ENCODE measurements around the gene CCDC69. TPM values are rescaled to one million over a fixed set of nuclear protein-coding genes. Genes with fewer than 3 reads are reported as not detected.

Gene CCDC69
- total RNA-seq, 1 donor from 2014 or later = 101 TPM

GRCh38 chr5:151227918-151228447 is 4.1 kb upstream of the CCDC69 start:
- Histone ChIP-seq H3K27ac (no peak overlapping the region), H3K4me3 (no peak overlapping the region), H3K9me3 (no peaks in the 10 kb centered on the region), H3K27me3 (no peaks in the 10 kb centered on the region), H3K4me1 (peaks cover under 1 to 7% of the 10 kb centered on the region in 2 donors), H3K36me3 (no peaks in the 10 kb centered on the region)
- no peak for DNase-seq (ENCODE audit: low spot score in 2 of 2)
- intact Hi-C loops (cut with DNase I) = no loop called here
- TF ChIP-seq CTCF (IDR thresholded peaks at IDR 0.05) = no peak

- DNase-seq (ENCODE audit: low spot score in 2 of 2) = no peak
- no peak overlapping the region for H3K27ac ChIP-seq
- no peak overlapping the region for H3K4me3 ChIP-seq
- intact Hi-C loops (cut with DNase I) = no loop called here
- peaks cover 13 to 17% of the 10 kb centered on the region in 2 donors for H3K4me1 ChIP-seq
- H3K36me3 ChIP-seq = no peaks in the 10 kb centered on the region
- no peaks in the 10 kb centered on the region for H3K9me3 ChIP-seq
- no peak for TF ChIP-seq CTCF (IDR thresholded peaks at IDR 0.05)
- no peaks in the 10 kb centered on the region for H3K27me3 ChIP-seq
Measured at GRCh38 chr5:151225475-151225874, 1.6 kb upstream of the CCDC69 start.

GRCh38 chr5:151225071-151225470 is 1.2 kb upstream of the CCDC69 start:
- TF ChIP-seq CTCF (IDR thresholded peaks at IDR 0.05) = no peak
- no peak for DNase-seq (ENCODE audit: low spot score in 2 of 2)

GRCh38 chr5:151224372-151224771 is 480 bp upstream of the CCDC69 start:
- no peak for TF ChIP-seq CTCF (IDR thresholded peaks at IDR 0.05)
- Histone ChIP-seq H3K4me3 (peak overlapping the region; percentile 71 to 73), H3K27me3 (no peaks in the 10 kb centered on the region), H3K36me3 (no peaks in the 10 kb centered on the region), H3K4me1 (peaks cover 13 to 17% of the 10 kb centered on the region in 2 donors), H3K27ac (peak overlapping the region in 1 of 2 donors; percentile 55), H3K9me3 (no peaks in the 10 kb centered on the region)
- no peak for DNase-seq (ENCODE audit: low spot score in 2 of 2)
- intact Hi-C loops (cut with DNase I) = loop anchor here (5.0 kb wide), 1 partner anchor 97 kb away; no protein-coding TSS in a partner anchor

More at GRCh38 chr5:151225071-151225470, 1.2 kb upstream of the CCDC69 start:
- Histone ChIP-seq H3K9me3 (no peaks in the 10 kb centered on the region), H3K27ac (no peak overlapping the region), H3K27me3 (no peaks in the 10 kb centered on the region), H3K4me3 (no peak overlapping the region), H3K4me1 (peaks cover 13 to 17% of the 10 kb centered on the region in 2 donors), H3K36me3 (no peaks in the 10 kb centered on the region)
- intact Hi-C loops (cut with DNase I) = no loop called here

- intact Hi-C loops (cut with DNase I) = loop anchor here (1.0 to 5.0 kb wide), 2 partner anchors 15 to 96 kb away; no protein-coding TSS in a partner anchor
- Histone ChIP-seq H3K9me3 (no peaks in the 10 kb centered on the region), H3K27ac (peak overlapping the region; percentile 55 to 77), H3K27me3 (no peaks in the 10 kb centered on the region), H3K36me3 (no peaks in the 10 kb centered on the region), H3K4me1 (peaks cover 13 to 17% of the 10 kb centered on the region in 2 donors), H3K4me3 (peak overlapping the region; percentile 71 to 73)
- TF ChIP-seq CTCF (IDR thresholded peaks at IDR 0.05) = no peak
- peak in 1 of 2 donors; percentile 72 for DNase-seq (ENCODE audit: low spot score in 2 of 2)
Measured at GRCh38 chr5:151222790-151223446, 974 bp downstream of the CCDC69 start.
